Activated CD8-positive, alpha-beta T cell treated with anti-CD3 and anti-CD28 coated beads, Interleukin-2, amount 10 ng/mL, durations not matched to agents 7 days and 5 days (primary cell): ENCODE data around the gene PREPL. TPM values are rescaled to one million over a fixed set of nuclear protein-coding genes. Genes with fewer than 3 reads are reported as not detected.

ENCODE experiments used
- ATAC-seq: fragments of 150-1000 bp; cut with Tn5 transposase; one replicate; pipeline ENCODE4 v1.10.0; 2021; ENCODE audit warnings: moderate library complexity
- CTCF ChIA-PET: fragments of 350-600 bp; sonication (Branson Sonifier 250); formaldehyde crosslinking; loops from one replicate; lab custom pipeline; 2021; ENCODE audit warnings: antibody characterized with exemption; lab: Charles Lee
- POLR2A ChIA-PET: fragments of 350-600 bp; sonication (Branson Sonifier 250); formaldehyde crosslinking; loops from one replicate; lab custom pipeline; 2021; ENCODE audit warnings: antibody characterized with exemption; lab: Charles Lee
- DNase-seq: peaks from one replicate; pipeline ENCODE4 v3.0.0-alpha.2; 2020
- H3K27ac Mint-ChIP-seq: one replicate; pipeline ENCODE4 v1.8.0; 2021; ENCODE audit warnings: mild to moderate bottlenecking, mixed read lengths
- H3K27me3 Mint-ChIP-seq: one replicate; pipeline ENCODE4 v1.8.0; 2021; ENCODE audit warnings: low read depth, mixed read lengths
- H3K36me3 Mint-ChIP-seq: one replicate; pipeline ENCODE4 v1.8.0; 2021; ENCODE audit warnings: low read depth, mixed read lengths
- H3K4me1 Mint-ChIP-seq: one replicate; pipeline ENCODE4 v1.8.0; 2021; ENCODE audit warnings: low read depth, mixed read lengths
- H3K4me3 Mint-ChIP-seq: one replicate; pipeline ENCODE4 v1.8.0; 2021; ENCODE audit warnings: mild to moderate bottlenecking, mixed read lengths
- H3K9me3 Mint-ChIP-seq: one replicate; pipeline ENCODE4 v1.8.0; 2022; ENCODE audit warnings: mixed read lengths; ENCODE audit not compliant: insufficient read depth
- total RNA-seq, 2 experiments: library from RNA; stranded (reverse); gene quantifications; one replicate each; pipeline ENCODE4 v1.2.3, GENCODE V29; 2021

PREPL gene
- total RNA-seq, 2 experiments from 2014 or later = 19.5 to 21.0 TPM

- no peaks in the 10 kb centered on the region for H3K27me3 Mint-ChIP-seq
These were observed 85.4 kb downstream of the PREPL start for GRCh38 chr2:44275927-44276303.

GRCh38 chr2:44273596-44273995, 87.7 kb downstream of the PREPL start:
- ATAC-seq (no peak), DNase-seq (no peak)
- POLR2A ChIA-PET = no interaction called here
- Mint-ChIP-seq H3K9me3 (no peaks in the 10 kb centered on the region), H3K36me3 (no peaks in the 10 kb centered on the region), H3K27me3 (no peaks in the 10 kb centered on the region), H3K27ac (no peak overlapping the region), H3K4me1 (no peaks in the 10 kb centered on the region), H3K4me3 (no peak overlapping the region)
- CTCF ChIA-PET = no interaction called here

More at GRCh38 chr2:44275927-44276303, 85.4 kb downstream of the PREPL start:
- H3K4me1 Mint-ChIP-seq = no peaks in the 10 kb centered on the region
- ATAC-seq = no peak
- ChIA-PET POLR2A (no interaction called here), CTCF (interaction anchor here (1.0 kb wide), 1 partner anchor 15 kb away, joined by 3 read pairs; no protein-coding TSS in a partner anchor)
- H3K27ac Mint-ChIP-seq = no peak overlapping the region
- H3K9me3 Mint-ChIP-seq = no peaks in the 10 kb centered on the region
- DNase-seq = no peak
- H3K36me3 Mint-ChIP-seq = no peaks in the 10 kb centered on the region
- no peak overlapping the region for H3K4me3 Mint-ChIP-seq

- H3K36me3 Mint-ChIP-seq = no peaks in the 10 kb centered on the region
- no peaks in the 10 kb centered on the region for H3K4me1 Mint-ChIP-seq
- DNase-seq (no peak), ATAC-seq (no peak)
- H3K27me3 Mint-ChIP-seq = no peaks in the 10 kb centered on the region
- CTCF ChIA-PET = no interaction called here
- H3K27ac Mint-ChIP-seq = no peak overlapping the region
- H3K9me3 Mint-ChIP-seq = no peaks in the 10 kb centered on the region
- no peak overlapping the region for H3K4me3 Mint-ChIP-seq
- POLR2A ChIA-PET = no interaction called here
These were observed 88.2 kb downstream of the PREPL start for GRCh38 chr2:44273076-44273475.

- ATAC-seq (no peak), DNase-seq (no peak)
- Mint-ChIP-seq H3K27me3 (no peaks in the 10 kb centered on the region), H3K36me3 (no peaks in the 10 kb centered on the region), H3K9me3 (no peaks in the 10 kb centered on the region), H3K4me3 (no peak overlapping the region), H3K4me1 (no peaks in the 10 kb centered on the region), H3K27ac (no peak overlapping the region)
- CTCF ChIA-PET = interaction anchor here (1.2 kb wide), 1 partner anchor 24 kb away, joined by 4 read pairs; no protein-coding TSS in a partner anchor
- POLR2A ChIA-PET = no interaction called here
These were observed 90.0 kb downstream of the PREPL start for GRCh38 chr2:44271296-44271695.

- H3K9me3 Mint-ChIP-seq = no peaks in the 10 kb centered on the region
- DNase-seq (no peak), ATAC-seq (no peak)
- no peak overlapping the region for H3K27ac Mint-ChIP-seq
- CTCF ChIA-PET = no interaction called here
- H3K4me1 Mint-ChIP-seq = no peaks in the 10 kb centered on the region
- no peak overlapping the region for H3K4me3 Mint-ChIP-seq
- no peaks in the 10 kb centered on the region for H3K27me3 Mint-ChIP-seq
- H3K36me3 Mint-ChIP-seq = no peaks in the 10 kb centered on the region
- POLR2A ChIA-PET = no interaction called here
These were observed 91.5 kb downstream of the PREPL start for GRCh38 chr2:44269831-44270230.

GRCh38 chr2:44267796-44268648, 93.3 kb downstream of the PREPL start:
- H3K27me3 Mint-ChIP-seq = no peaks in the 10 kb centered on the region
- no peak for DNase-seq
- CTCF ChIA-PET = interaction anchor here (1.8 kb wide), 1 partner anchor 24 kb away, joined by 3 read pairs; no protein-coding TSS in a partner anchor
- no peak overlapping the region for H3K27ac Mint-ChIP-seq
- POLR2A ChIA-PET = interaction anchor here (0.7 kb wide), 1 partner anchor 255 kb away, joined by 3 read pairs; no protein-coding TSS in a partner anchor
- H3K4me3 Mint-ChIP-seq = no peak overlapping the region
- no peaks in the 10 kb centered on the region for H3K36me3 Mint-ChIP-seq
- H3K4me1 Mint-ChIP-seq = no peaks in the 10 kb centered on the region
- no peak for ATAC-seq
- H3K9me3 Mint-ChIP-seq = no peaks in the 10 kb centered on the region

Other genes starting within 250 kb of the PREPL start
- 10 to 100 TPM; 48.6 to 50.3 TPM for gene PPM1B, start 192.6 kb downstream of the PREPL start, total RNA-seq
- gene SLC3A1, start 86.0 kb downstream of the PREPL start, total RNA-seq = not detected
- 10 to 100 TPM; 11.2 to 12.7 TPM for gene CAMKMT, start 453 bp upstream of the PREPL start, total RNA-seq